ENCODE results near the gene LIN52.

LIN52 gene

DNA sequence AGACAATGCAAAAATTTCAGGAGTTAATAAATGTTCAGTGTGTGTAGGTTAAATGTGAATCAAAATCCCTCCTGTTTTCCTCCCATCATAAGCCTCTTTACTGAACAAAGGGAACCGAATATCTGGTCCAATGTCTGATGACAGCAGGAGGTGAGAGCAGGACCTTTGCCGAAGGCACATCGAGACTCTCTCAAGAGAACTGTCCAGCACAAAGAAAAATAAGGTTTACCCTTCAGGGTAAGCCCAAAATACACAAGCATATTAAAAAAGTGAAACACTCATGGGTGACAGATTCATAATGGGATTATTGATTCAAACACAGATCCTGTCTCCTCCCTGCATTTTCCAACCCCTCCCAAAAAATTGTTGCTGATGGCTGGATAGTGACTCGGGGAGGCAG lies 150.3 kb downstream of the LIN52 start:
- 67 to 83% methylated on average over 1 to 3 of the region's 4 CpGs for WGBS, 2 experiments (ENCODE audit: insufficient coverage in 2 of 2)
- Histone ChIP-seq H3K4me3 (ENCODE audit: extremely low read depth, insufficient read depth, low read length, poor library complexity, severe bottlenecking) (no peak overlapping the region), H3K27ac (ENCODE audit: low read depth, low read length, severe bottlenecking) (no peak overlapping the region), H3K36me3 (ENCODE audit: control insufficient read depth, insufficient read depth, low read length) (no peaks in the 10 kb centered on the region), H3K9me3 (ENCODE audit: control insufficient read depth, low read length) (peaks cover 10% of the 10 kb centered on the region), H3K4me1 (ENCODE audit: control insufficient read depth, insufficient read depth, low read length, poor library complexity, severe bottlenecking) (no peaks in the 10 kb centered on the region)

DNA sequence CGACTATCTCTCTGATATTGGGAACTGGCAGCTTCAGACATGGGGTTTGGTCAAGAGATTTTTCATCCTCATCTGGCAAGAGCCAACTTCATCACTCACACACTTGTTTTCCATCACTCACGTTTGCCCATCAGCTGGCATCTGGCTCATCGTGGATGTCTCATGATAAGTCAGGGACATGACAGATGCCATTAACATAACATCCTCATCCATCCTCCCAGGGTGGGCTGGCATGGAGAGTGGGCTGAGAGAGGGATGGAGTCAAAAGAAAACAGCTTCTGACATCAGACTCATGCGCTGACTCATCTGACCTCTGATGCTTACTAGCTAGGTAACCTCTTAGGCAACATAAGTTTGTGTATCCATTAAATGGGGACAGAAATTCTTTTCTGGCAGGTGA lies 152.7 kb downstream of the LIN52 start:
- Histone ChIP-seq H3K4me3 (ENCODE audit: extremely low read depth, insufficient read depth, low read length, poor library complexity, severe bottlenecking) (no peak overlapping the region), H3K9me3 (ENCODE audit: control insufficient read depth, low read length) (peaks cover 1% of the 10 kb centered on the region)
- WGBS, 2 experiments (ENCODE audit: insufficient coverage in 2 of 2) = 80 to 100% methylated on average over 1 to 2 of the region's 4 CpGs

DNA sequence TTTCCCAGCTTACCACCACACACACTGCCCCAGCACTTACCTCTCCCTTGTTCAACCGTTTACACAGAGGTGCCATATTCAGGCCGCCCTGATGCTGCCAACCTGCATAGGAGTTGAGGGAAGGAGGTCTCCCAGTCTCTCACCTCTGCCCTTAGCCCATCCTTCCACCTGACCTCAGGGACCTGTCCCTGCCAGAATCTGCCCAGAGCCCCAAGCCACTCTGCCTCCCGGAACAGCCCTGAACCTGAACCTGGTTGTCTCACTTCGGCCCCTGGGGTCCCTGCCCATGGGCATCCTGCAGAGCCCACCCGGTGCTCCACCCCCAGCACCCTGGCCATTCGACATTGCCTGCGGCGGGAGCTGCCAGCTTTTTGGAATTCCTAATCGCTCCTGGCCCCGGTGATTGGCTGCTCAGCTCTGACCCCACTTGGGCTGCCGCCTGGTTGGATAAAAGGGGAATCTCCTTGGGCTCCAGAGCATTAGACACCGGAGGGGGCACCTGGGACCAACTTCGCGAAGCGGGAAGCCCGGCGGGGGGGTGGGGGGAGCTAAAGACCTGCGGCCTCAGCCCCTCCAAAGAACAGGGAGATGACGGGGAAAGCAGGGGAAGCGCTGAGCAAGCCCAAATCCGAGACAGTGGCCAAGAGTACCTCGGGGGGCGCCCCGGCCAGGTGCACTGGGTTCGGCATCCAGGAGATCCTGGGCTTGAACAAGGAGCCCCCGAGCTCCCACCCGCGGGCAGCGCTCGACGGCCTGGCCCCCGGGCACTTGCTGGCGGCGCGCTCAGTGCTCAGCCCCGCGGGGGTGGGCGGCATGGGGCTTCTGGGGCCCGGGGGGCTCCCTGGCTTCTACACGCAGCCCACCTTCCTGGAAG lies 154.5 kb downstream of the LIN52 start, which contains the start of gene VSX2:
VSX2 (plus strand) TSS at position 476 of the 874 bp plus-strand sequence; CDS start at position 589, 113 bp downstream.
- Histone ChIP-seq H3K9me3 (ENCODE audit: control insufficient read depth, low read length) (no peaks in the 10 kb centered on the region), H3K4me1 (ENCODE audit: control insufficient read depth, insufficient read depth, low read length, poor library complexity, severe bottlenecking) (peaks cover 4% of the 10 kb centered on the region), H3K36me3 (ENCODE audit: control insufficient read depth, insufficient read depth, low read length) (no peaks in the 10 kb centered on the region), H3K4me3 (ENCODE audit: extremely low read depth, insufficient read depth, low read length, poor library complexity, severe bottlenecking) (no peak within 1 kb of the TSS), H3K27ac (ENCODE audit: low read depth, low read length, severe bottlenecking) (no peak within 1 kb of the TSS)
- 4 to 5% methylated on average over 35 to 38 of the region's 40 CpGs for WGBS, 2 experiments (ENCODE audit: insufficient coverage in 2 of 2)

More for the DNA sequence above, 152.7 kb downstream of the LIN52 start:
- Histone ChIP-seq H3K36me3 (ENCODE audit: control insufficient read depth, insufficient read depth, low read length) (no peaks in the 10 kb centered on the region), H3K4me1 (ENCODE audit: control insufficient read depth, insufficient read depth, low read length, poor library complexity, severe bottlenecking) (peaks cover 4% of the 10 kb centered on the region), H3K27ac (ENCODE audit: low read depth, low read length, severe bottlenecking) (no peak overlapping the region)

DNA sequence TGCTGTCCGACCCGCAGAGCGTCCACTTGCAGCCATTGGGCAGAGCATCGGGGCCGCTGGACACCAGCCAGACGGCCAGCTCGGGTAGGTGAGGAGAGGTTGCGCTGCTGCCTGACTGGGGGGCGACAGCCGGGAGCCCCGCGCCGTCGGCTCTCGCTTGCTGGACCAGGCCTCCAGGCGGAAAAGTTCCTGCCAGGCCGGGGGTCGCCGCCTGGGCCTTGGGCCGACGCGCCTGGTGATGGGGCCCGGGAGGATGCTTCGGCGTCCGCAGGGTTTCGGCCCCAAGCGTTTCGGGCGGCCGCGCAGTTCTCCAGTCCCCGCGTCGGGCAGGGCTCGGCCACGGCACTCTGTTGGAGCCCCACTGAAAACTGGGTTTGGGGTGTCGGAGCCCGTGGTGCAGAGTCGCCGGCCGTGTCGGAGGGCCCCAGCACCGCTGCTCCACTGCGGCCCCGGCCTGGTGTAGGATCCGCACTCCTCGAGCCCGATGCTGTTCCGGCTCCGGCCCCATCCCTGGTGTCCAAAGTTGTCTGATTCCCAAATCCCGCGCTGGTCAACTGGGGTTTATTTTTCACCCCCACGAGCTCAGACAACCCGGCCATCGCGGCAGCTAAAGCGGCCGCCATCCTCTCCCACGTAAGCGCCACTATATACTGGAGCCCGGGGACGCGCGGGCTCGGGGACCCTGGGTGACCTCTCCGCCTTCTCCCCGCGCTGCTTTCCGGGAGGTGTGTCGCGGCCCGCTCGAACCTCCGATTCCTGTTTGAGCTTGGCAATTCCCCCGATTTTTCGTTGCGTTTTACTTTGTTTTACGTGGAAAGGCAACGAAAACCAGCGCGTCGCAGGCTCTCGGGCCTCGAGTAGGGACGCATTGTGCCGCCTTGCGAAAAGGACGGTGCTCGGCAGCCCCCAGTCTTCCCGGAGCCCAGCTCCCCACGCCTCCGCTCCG lies 155.4 kb downstream of the LIN52 start:
- 1 to 3% methylated on average over 65 to 90 of the region's 94 CpGs for WGBS, 2 experiments (ENCODE audit: insufficient coverage in 2 of 2)
- Histone ChIP-seq H3K4me3 (ENCODE audit: extremely low read depth, insufficient read depth, low read length, poor library complexity, severe bottlenecking) (no peak overlapping the region), H3K9me3 (ENCODE audit: control insufficient read depth, low read length) (no peaks in the 10 kb centered on the region), H3K27ac (ENCODE audit: low read depth, low read length, severe bottlenecking) (no peak overlapping the region), H3K36me3 (ENCODE audit: control insufficient read depth, insufficient read depth, low read length) (no peaks in the 10 kb centered on the region), H3K4me1 (ENCODE audit: control insufficient read depth, insufficient read depth, low read length, poor library complexity, severe bottlenecking) (peaks cover 4% of the 10 kb centered on the region)

DNA sequence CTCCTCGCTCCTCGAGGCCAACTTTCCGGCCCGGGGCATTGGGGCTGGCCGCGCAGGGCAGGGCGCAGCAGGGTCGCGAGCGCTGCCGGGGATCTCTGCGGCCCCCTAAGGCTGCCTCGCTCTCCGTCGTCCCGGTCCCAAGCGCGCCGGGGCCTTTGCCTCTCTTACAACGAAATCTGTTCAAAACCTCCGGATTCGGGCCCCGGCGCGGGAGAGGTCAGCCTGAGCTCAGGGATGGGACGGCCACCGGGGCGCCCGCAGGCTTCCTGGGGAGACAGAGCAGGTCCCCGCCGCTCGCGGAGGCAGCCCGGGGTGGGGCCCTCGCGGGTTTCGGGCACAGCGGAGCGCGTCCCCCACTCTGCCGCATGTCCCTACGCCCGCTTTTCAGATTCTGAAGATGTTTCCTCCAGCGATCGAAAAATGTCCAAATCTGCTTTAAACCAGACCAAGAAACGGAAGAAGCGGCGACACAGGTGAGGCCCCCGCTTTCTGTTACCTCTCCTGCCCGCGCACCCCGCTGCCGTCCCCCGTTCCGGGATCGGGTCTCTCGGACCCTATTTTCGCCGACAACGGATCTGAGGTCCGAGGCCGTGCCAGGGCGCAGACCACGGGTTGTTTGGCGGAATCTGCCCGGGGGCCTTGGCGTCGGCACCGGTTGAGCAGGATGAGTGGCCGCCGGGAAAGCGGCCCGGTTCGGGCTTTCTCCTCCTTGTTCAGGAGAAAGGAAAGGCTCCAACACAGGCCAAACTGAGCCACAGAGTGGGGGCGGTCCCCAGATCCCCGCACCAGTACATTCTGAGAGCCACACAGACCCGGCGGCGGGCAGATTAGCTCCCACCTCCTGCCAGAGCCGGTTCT lies 156.3 kb downstream of the LIN52 start:
- Histone ChIP-seq H3K4me3 (ENCODE audit: extremely low read depth, insufficient read depth, low read length, poor library complexity, severe bottlenecking) (no peak overlapping the region), H3K4me1 (ENCODE audit: control insufficient read depth, insufficient read depth, low read length, poor library complexity, severe bottlenecking) (peaks cover 4% of the 10 kb centered on the region), H3K36me3 (ENCODE audit: control insufficient read depth, insufficient read depth, low read length) (no peaks in the 10 kb centered on the region), H3K27ac (ENCODE audit: low read depth, low read length, severe bottlenecking) (no peak overlapping the region), H3K9me3 (ENCODE audit: control insufficient read depth, low read length) (no peaks in the 10 kb centered on the region)
- WGBS, 2 experiments (ENCODE audit: insufficient coverage in 2 of 2) = 1% methylated on average over 73 to 77 of the region's 80 CpGs

DNA sequence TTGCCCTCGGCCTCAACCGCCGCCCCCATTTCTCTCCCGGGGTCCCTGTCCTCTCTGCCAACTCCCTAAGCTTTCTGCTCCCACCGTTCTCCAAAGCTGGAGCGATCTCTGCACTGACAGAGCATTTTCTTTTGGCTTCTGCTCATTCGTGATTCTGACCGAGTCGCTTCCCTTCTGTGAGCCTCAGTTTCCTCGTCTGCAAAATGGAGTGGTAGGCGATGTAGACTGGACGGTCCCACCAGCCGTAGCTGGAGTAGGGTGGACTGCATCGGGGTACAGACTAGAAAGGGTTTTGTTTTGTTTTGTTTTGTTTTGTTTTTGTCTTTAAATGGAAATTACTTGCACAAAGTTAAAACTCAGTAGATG lies 156.9 kb downstream of the LIN52 start:
- Histone ChIP-seq H3K27ac (ENCODE audit: low read depth, low read length, severe bottlenecking) (no peak overlapping the region), H3K4me1 (ENCODE audit: control insufficient read depth, insufficient read depth, low read length, poor library complexity, severe bottlenecking) (peaks cover 4% of the 10 kb centered on the region), H3K9me3 (ENCODE audit: control insufficient read depth, low read length) (no peaks in the 10 kb centered on the region), H3K4me3 (ENCODE audit: extremely low read depth, insufficient read depth, low read length, poor library complexity, severe bottlenecking) (no peak overlapping the region), H3K36me3 (ENCODE audit: control insufficient read depth, insufficient read depth, low read length) (no peaks in the 10 kb centered on the region)
- WGBS, 2 experiments (ENCODE audit: insufficient coverage in 2 of 2) = 5 to 9% methylated on average over 10 to 13 of the region's 14 CpGs

DNA sequence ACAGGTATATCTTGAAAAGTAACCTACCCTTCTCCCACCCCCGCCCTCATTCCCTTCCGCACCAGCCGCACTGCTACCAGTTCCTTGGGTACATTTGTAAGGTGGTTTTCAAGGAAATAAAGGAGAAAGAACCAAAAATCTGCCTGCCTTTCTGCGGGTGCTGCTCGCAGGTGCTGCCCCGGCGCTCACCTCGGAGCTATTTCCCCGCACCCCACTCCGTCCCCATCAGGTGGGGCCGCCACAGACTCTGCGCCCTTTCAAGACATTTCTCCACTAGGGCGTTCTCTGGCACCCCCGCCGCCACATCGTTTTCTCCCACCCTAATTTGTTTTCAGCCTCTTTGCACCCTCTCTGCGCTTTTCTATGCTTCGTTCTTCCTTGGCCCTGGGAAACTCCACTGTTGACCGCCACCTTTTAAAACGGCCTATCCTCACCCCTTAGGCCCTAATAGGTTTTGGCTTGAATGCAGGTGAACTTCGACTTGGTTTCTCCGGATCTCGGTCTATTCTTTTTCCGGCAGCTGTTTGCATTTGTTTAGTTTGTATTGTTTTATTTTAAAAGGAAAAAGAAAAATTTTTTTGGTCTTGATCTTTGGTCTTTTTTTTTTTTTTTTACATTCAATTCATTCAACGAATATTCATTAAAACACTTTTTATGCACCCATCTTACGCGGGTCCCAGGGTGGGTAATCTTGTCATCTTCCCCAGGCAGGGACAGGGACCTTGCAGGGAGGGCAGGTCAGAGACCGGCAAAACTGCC lies 157.4 kb downstream of the LIN52 start:
- H3K9me3 ChIP-seq (ENCODE audit: control insufficient read depth, low read length) = no peaks in the 10 kb centered on the region
- no peak overlapping the region for H3K27ac ChIP-seq (ENCODE audit: low read depth, low read length, severe bottlenecking)
- peaks cover 4% of the 10 kb centered on the region for H3K4me1 ChIP-seq (ENCODE audit: control insufficient read depth, insufficient read depth, low read length, poor library complexity, severe bottlenecking)
- H3K4me3 ChIP-seq (ENCODE audit: extremely low read depth, insufficient read depth, low read length, poor library complexity, severe bottlenecking) = no peak overlapping the region
- 3 to 5% methylated on average over 15 to 19 of the region's 28 CpGs for WGBS, 2 experiments (ENCODE audit: insufficient coverage in 2 of 2)
- no peaks in the 10 kb centered on the region for H3K36me3 ChIP-seq (ENCODE audit: control insufficient read depth, insufficient read depth, low read length)

DNA sequence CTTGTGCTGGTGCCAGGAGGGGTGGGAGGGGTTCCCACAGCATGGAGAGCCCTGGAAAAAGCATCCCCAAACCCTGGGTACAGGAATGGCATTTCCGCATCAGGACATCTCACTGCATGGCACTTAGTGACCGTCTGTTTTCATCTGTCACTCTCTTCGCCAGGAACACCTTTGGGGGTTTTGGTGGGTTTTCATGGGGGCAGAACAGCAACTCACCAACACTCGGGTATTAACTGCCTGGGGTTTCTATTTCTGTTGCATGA lies 158.0 kb downstream of the LIN52 start:
- Histone ChIP-seq H3K27ac (ENCODE audit: low read depth, low read length, severe bottlenecking) (no peak overlapping the region), H3K4me1 (ENCODE audit: control insufficient read depth, insufficient read depth, low read length, poor library complexity, severe bottlenecking) (peaks cover 4% of the 10 kb centered on the region), H3K4me3 (ENCODE audit: extremely low read depth, insufficient read depth, low read length, poor library complexity, severe bottlenecking) (no peak overlapping the region), H3K9me3 (ENCODE audit: control insufficient read depth, low read length) (no peaks in the 10 kb centered on the region), H3K36me3 (ENCODE audit: control insufficient read depth, insufficient read depth, low read length) (no peaks in the 10 kb centered on the region)
- 29 to 36% methylated on average over 3 to 4 of the region's 4 CpGs for WGBS, 2 experiments (ENCODE audit: insufficient coverage in 2 of 2)

DNA sequence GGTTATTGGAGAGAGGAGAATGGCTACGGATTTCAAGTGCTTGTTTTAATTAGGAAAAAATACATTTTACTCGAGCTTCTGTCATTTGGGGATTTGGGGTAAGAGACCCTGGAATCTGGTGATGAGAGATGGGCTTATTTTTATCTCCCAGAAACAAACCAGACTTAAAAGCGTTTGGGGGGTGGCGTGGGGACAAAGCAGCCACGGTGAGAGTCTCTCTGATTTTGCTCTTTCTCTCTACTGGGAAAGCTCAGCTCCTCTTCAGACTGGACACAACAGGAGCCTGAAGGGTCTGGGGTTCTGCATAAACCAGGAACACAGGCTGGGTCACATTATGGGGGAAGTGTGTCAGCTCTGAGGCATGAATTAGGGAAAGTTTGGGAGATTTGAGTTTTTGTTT lies 158.3 kb downstream of the LIN52 start:
- WGBS, 2 experiments (ENCODE audit: insufficient coverage in 2 of 2) = 38 to 50% methylated on average over 1 to 4 of the region's 5 CpGs
- Histone ChIP-seq H3K27ac (ENCODE audit: low read depth, low read length, severe bottlenecking) (no peak overlapping the region), H3K9me3 (ENCODE audit: control insufficient read depth, low read length) (no peaks in the 10 kb centered on the region), H3K4me1 (ENCODE audit: control insufficient read depth, insufficient read depth, low read length, poor library complexity, severe bottlenecking) (peaks cover 4% of the 10 kb centered on the region), H3K36me3 (ENCODE audit: control insufficient read depth, insufficient read depth, low read length) (no peaks in the 10 kb centered on the region), H3K4me3 (ENCODE audit: extremely low read depth, insufficient read depth, low read length, poor library complexity, severe bottlenecking) (no peak overlapping the region)

DNA sequence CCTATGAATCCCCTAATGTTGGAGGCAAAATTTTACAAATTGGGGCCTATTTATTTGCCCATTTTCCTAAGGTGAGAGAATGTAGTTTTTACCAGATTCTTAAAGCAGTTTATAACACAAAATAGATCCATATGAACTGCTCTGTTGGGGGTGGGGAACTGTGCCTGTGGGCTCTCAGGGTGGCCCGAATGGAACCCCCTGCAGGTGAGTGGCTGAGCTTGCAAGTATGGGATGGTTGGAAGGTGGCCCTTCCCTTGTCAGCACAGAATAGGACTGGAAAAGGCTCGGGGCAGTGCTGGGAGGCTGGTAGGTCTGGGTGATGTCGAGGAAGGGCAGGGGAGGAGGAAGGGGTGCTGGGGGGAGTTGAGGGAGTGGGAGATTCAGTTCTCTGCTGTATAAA lies 159.4 kb downstream of the LIN52 start:
- Histone ChIP-seq H3K27ac (ENCODE audit: low read depth, low read length, severe bottlenecking) (no peak overlapping the region), H3K4me3 (ENCODE audit: extremely low read depth, insufficient read depth, low read length, poor library complexity, severe bottlenecking) (no peak overlapping the region), H3K9me3 (ENCODE audit: control insufficient read depth, low read length) (no peaks in the 10 kb centered on the region), H3K36me3 (ENCODE audit: control insufficient read depth, insufficient read depth, low read length) (no peaks in the 10 kb centered on the region), H3K4me1 (ENCODE audit: control insufficient read depth, insufficient read depth, low read length, poor library complexity, severe bottlenecking) (peaks cover 4% of the 10 kb centered on the region)
- whole genome bisulfite sequencing, 2 experiments (ENCODE audit: insufficient coverage in 2 of 2) = 14% methylated on average over 2 of the region's 3 CpGs; no CpG with 5 or more reads in 1 of the 2 experiments

Measured in mesodermal cell (in vitro differentiated cells).